HepG2 (cell line): ENCODE measurements around the gene TASOR2. TPM values are rescaled to one million over a fixed set of nuclear protein-coding genes. Genes with fewer than 3 reads are reported as not detected.
A peak's percentile ranks its signal among the peaks of the same experiment; 100 is the strongest.

ENCODE experiments used
- CSRNP2 ChIP-seq: sonication (generic); formaldehyde crosslinking; conservative IDR thresholded peaks from 2 replicates; pipeline ENCODE4 v1.8.0; 2022; ENCODE audit warnings: low read depth, missing genetic modification reagents
- ETV5 ChIP-seq: IDR thresholded peaks from 2 replicates; pipeline ENCODE4 v1.6.1; 2018; ENCODE audit warnings: missing biosample characterization, missing genetic modification reagents, inconsistent platforms, borderline replicate concordance
- FOXA1 ChIP-seq, 2 experiments: fragments of 450-650 bp in 1 of 2; sonication (generic) in 1 of 2; formaldehyde crosslinking in 1 of 2; IDR thresholded peaks; 2 replicates each; pipeline versions ENCODE4 v1.4.0 to v1.6.1; 2016 to 2020; ENCODE audit warnings: missing genetic modification reagents in 1 of 2
- FOXK2 ChIP-seq: fragments of 450-650 bp; IDR thresholded peaks from 2 replicates; pipeline ENCODE4 v1.6.1; 2016
- HDAC1 ChIP-seq: sonication (generic); formaldehyde crosslinking; IDR thresholded peaks from 2 replicates; pipeline ENCODE4 v1.5.1; 2020; ENCODE audit warnings: mild to moderate bottlenecking, missing genetic modification reagents
- KAT2B ChIP-seq: fragments of 150-350 bp; IDR thresholded peaks from 2 replicates; pipeline ENCODE4 v1.6.1; 2014; ENCODE audit warnings: low read depth, low read length, borderline replicate concordance
- MATR3 ChIP-seq: sonication (generic); formaldehyde crosslinking; IDR thresholded peaks from 2 replicates; pipeline ENCODE4 v1.4.0; 2020; ENCODE audit warnings: missing genetic modification reagents
- MAX ChIP-seq: IDR thresholded peaks from 2 replicates; pipeline ENCODE4 v1.6.1; 2012; ENCODE audit warnings: inconsistent platforms
- NCOR1 ChIP-seq: fragments of 200-600 bp; sonication (generic); IDR thresholded peaks from 2 replicates; pipeline ENCODE4 v1.7.0; 2017; ENCODE audit warnings: antibody characterized with exemption, low read length, borderline replicate concordance
- RFXANK ChIP-seq: IDR thresholded peaks from 2 replicates; pipeline ENCODE4 v1.6.1; 2016
- SP5 ChIP-seq: IDR thresholded peaks from 2 replicates; pipeline ENCODE4 v1.6.1; 2016; ENCODE audit warnings: low read depth, borderline replicate concordance
- SYNCRIP ChIP-seq: fragments of 200-400 bp; formaldehyde crosslinking; IDR thresholded peaks from 2 replicates; pipeline ENCODE4 v1.6.1; 2018; ENCODE audit warnings: mild to moderate bottlenecking, low read depth, low read length; ENCODE audit not compliant: insufficient read depth
- TBX3 ChIP-seq: fragments of 450-650 bp; IDR thresholded peaks from 2 replicates; pipeline ENCODE4 v1.6.1; 2017; ENCODE audit warnings: antibody characterized with exemption, mild to moderate bottlenecking, inconsistent platforms, borderline replicate concordance
- ZNF431 ChIP-seq: sonication (generic); formaldehyde crosslinking; IDR thresholded peaks from 2 replicates; pipeline ENCODE4 v1.9.0; 2022; ENCODE audit warnings: missing genetic modification reagents, low read depth, mild to moderate bottlenecking, borderline replicate concordance
- ZNF557 ChIP-seq: sonication (generic); formaldehyde crosslinking; IDR thresholded peaks from 2 replicates; pipeline ENCODE4 v1.4.0; 2020; ENCODE audit warnings: missing genetic modification reagents
- ZNF563 ChIP-seq: sonication (generic); formaldehyde crosslinking; IDR thresholded peaks from 2 replicates; pipeline ENCODE4 v1.8.0; 2022; ENCODE audit warnings: mild to moderate bottlenecking, moderate library complexity, missing genetic modification reagents
- ZNF570 ChIP-seq: sonication (generic); formaldehyde crosslinking; IDR thresholded peaks from 2 replicates; pipeline ENCODE4 v1.4.0; 2020; ENCODE audit warnings: mild to moderate bottlenecking, missing genetic modification reagents, borderline replicate concordance
- ZNF572 ChIP-seq: sonication (generic); formaldehyde crosslinking; IDR thresholded peaks from 2 replicates; pipeline ENCODE4 v1.5.1; 2020; ENCODE audit warnings: mild to moderate bottlenecking, missing genetic modification reagents
- ZNF615 ChIP-seq: sonication (generic); formaldehyde crosslinking; IDR thresholded peaks from 2 replicates; pipeline ENCODE4 v1.5.0; 2020; ENCODE audit warnings: mild to moderate bottlenecking, missing genetic modification reagents, borderline replicate concordance
- ZNF776 ChIP-seq: sonication (generic); formaldehyde crosslinking; IDR thresholded peaks from 2 replicates; pipeline ENCODE4 v1.4.0; 2020; ENCODE audit warnings: mild to moderate bottlenecking, missing genetic modification reagents
- polyA plus RNA-seq, 8 experiments: library from polyadenylated mRNA; depleted of rRNA in 3 of 8; stranded (reverse) in 7 of 8; unstranded in 1 of 8; fragments of >200 nt; fragmentation: Illumina TruSeq in 4 of 8; extraction: Trizol in 4 of 8; gene quantifications; 2 replicates each; pipeline versions ENCODE4 v1.2.1 to v1.2.3, GENCODE V29; 2011 to 2016; ENCODE audit warnings: low read depth in 4 of 8, missing spikeins in 1 of 8, mixed read lengths in 1 of 8; ENCODE audit not compliant: insufficient read depth in 1 of 8
- total RNA-seq, 5 experiments: library from RNA; depleted of rRNA; stranded (reverse); fragments of >200 nt; fragmentation: Illumina TruSeq; extraction: Trizol; gene quantifications; 2 replicates each; pipeline ENCODE4 v1.2.3, GENCODE V29; 2016; ENCODE audit warnings: low read depth in 1 of 5
- TF ChIP-seq, protein P1 (sequence below): sonication (generic); formaldehyde crosslinking; IDR thresholded peaks from 2 replicates; pipeline ENCODE4 v1.4.0; 2020; ENCODE audit warnings: missing genetic modification reagents, mild to moderate bottlenecking, borderline replicate concordance
- TF ChIP-seq, protein P2 (sequence below): sonication (generic); formaldehyde crosslinking; IDR thresholded peaks from 2 replicates; pipeline ENCODE4 v1.4.0; 2020; ENCODE audit warnings: missing genetic modification reagents
- TF ChIP-seq, protein P3 (sequence below): sonication (generic); formaldehyde crosslinking; IDR thresholded peaks from 2 replicates; pipeline ENCODE4 v1.4.0; 2020; ENCODE audit warnings: missing genetic modification reagents, borderline replicate concordance

TASOR2 gene
- total and polyA plus RNA-seq, 2 of the 13 experiments (the other 11 are each of a cell fraction or from before 2014, with no cell fraction given), result 24.2 to 55.3 TPM

DNA sequence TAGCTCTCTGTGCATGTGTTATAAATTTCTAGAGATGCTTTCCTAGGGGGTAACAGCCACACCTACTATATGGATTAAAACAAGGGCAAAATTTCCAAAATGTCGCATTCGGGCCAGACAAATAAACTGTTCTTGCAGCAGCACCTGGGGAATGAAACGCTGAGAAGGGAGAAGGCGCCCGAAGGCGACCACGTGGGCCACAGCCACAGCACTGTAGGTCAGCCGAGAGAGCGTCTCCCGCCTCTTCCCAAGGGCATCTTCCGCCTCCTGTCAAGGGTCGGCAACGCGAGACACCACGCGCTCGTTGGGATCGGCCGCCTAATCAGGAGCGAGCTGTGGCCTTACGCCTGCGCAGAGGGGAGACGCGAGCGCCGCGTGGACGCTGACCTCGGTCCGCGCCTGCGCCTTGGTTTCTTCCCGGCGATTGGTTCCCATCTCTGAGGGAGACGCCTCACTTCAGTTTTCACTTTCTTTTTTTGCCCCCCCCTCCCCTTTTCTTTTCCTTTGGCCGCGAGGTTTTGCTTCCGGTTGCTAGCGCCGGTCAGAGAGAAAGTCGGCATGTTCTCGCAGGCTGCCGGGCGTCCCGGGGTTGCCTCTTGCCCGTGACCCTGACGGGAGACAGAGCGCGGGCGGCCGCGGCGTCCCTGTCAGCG, at the start of gene TASOR2 (continued):
- TF ChIP-seq SP5 (CRISPR knock-in tag), result peak; percentile 45; the same call in 1 of the 2 replicates
- TF ChIP-seq CSRNP2 (CRISPR knock-in tag), result no peak
- TF ChIP-seq ZNF557 (CRISPR knock-in tag), result peak; percentile 86
- no peak for TF ChIP-seq TBX3
- TF ChIP-seq, protein P1, sequence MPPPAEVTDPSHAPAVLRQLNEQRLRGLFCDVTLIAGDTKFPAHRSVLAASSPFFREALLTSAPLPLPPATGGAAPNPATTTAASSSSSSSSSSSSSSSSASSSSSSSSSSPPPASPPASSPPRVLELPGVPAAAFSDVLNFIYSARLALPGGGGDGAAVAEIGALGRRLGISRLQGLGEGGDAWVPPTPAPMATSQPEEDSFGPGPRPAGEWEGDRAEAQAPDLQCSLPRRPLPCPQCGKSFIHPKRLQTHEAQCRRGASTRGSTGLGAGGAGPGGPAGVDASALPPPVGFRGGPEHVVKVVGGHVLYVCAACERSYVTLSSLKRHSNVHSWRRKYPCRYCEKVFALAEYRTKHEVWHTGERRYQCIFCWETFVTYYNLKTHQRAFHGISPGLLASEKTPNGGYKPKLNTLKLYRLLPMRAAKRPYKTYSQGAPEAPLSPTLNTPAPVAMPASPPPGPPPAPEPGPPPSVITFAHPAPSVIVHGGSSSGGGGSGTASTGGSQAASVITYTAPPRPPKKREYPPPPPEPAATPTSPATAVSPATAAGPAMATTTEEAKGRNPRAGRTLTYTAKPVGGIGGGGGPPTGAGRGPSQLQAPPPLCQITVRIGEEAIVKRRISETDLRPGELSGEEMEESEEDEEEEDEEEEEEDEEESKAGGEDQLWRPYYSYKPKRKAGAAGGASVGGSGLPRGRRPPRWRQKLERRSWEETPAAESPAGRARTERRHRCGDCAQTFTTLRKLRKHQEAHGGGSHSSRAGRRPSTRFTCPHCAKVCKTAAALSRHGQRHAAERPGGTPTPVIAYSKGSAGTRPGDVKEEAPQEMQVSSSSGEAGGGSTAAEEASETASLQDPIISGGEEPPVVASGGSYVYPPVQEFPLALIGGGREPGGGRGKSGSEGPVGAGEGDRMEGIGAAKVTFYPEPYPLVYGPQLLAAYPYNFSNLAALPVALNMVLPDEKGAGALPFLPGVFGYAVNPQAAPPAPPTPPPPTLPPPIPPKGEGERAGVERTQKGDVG, result peak; percentile 79; the same call in 1 of the 2 replicates
- TF ChIP-seq ZNF615 (CRISPR knock-in tag), result peak; percentile 96
- TF ChIP-seq ZNF572, result no peak; the same call in 1 of the 2 replicates
- TF ChIP-seq SYNCRIP, result no peak
- no peak for TF ChIP-seq ZNF570
- TF ChIP-seq ZNF563 (CRISPR knock-in tag), result peak; percentile 96; the same call in 1 of the 2 replicates
- TF ChIP-seq, protein P2, sequence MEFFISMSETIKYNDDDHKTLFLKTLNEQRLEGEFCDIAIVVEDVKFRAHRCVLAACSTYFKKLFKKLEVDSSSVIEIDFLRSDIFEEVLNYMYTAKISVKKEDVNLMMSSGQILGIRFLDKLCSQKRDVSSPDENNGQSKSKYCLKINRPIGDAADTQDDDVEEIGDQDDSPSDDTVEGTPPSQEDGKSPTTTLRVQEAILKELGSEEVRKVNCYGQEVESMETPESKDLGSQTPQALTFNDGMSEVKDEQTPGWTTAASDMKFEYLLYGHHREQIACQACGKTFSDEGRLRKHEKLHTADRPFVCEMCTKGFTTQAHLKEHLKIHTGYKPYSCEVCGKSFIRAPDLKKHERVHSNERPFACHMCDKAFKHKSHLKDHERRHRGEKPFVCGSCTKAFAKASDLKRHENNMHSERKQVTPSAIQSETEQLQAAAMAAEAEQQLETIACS, result no peak; the same call in 1 of the 2 replicates
- TF ChIP-seq, protein P3, sequence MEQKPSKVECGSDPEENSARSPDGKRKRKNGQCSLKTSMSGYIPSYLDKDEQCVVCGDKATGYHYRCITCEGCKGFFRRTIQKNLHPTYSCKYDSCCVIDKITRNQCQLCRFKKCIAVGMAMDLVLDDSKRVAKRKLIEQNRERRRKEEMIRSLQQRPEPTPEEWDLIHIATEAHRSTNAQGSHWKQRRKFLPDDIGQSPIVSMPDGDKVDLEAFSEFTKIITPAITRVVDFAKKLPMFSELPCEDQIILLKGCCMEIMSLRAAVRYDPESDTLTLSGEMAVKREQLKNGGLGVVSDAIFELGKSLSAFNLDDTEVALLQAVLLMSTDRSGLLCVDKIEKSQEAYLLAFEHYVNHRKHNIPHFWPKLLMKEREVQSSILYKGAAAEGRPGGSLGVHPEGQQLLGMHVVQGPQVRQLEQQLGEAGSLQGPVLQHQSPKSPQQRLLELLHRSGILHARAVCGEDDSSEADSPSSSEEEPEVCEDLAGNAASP (CRISPR knock-in tag), result peak; percentile 81
- peak; percentile 82 for TF ChIP-seq ETV5 (CRISPR knock-in tag)
- TF ChIP-seq RFXANK (CRISPR knock-in tag), result peak; percentile 81; the same call in 1 of the 2 replicates
- TF ChIP-seq MAX, result peak; percentile 100
- no peak for TF ChIP-seq FOXA1 (IDR thresholded peaks at IDR 0.05)
- TF ChIP-seq FOXA1 (CRISPR knock-in tag; IDR thresholded peaks at IDR 0.05), result peak; percentile 54
- peak; percentile 92; the same call in 1 of the 2 replicates for TF ChIP-seq ZNF776 (CRISPR knock-in tag)
- TF ChIP-seq HDAC1 (CRISPR knock-in tag), result peak; percentile 87
- peak; percentile 90; the same call in 1 of the 2 replicates for TF ChIP-seq ZNF431 (CRISPR knock-in tag)
- TF ChIP-seq NCOR1, result peak; percentile 23; the same call in 1 of the 2 replicates
- no peak for TF ChIP-seq FOXK2
- no peak for TF ChIP-seq MATR3 (CRISPR knock-in tag)
- no peak for TF ChIP-seq KAT2B
